Measurements from ENCODE around the gene CNIH1.

DNA sequence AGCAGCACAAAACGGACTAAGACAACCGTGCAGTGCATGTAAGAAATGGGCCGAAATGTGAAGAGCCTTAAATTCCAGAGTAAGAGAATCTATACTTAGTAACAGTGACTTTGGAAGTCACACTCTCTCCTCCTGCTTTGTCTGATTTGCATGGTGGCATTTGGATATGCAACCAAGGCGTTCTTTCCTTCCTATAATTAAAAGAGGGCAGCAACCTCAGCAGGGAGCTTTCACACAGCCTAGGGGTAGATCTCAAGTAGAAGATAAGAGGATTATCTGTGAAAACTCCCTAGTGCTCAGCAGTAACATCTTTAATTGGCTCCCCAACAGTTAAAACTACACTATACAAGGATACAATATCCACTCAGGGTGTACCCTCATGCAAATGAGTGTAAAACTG, 31.1 kb upstream of the CNIH1 start:
- TF ChIP-seq, protein P1, sequence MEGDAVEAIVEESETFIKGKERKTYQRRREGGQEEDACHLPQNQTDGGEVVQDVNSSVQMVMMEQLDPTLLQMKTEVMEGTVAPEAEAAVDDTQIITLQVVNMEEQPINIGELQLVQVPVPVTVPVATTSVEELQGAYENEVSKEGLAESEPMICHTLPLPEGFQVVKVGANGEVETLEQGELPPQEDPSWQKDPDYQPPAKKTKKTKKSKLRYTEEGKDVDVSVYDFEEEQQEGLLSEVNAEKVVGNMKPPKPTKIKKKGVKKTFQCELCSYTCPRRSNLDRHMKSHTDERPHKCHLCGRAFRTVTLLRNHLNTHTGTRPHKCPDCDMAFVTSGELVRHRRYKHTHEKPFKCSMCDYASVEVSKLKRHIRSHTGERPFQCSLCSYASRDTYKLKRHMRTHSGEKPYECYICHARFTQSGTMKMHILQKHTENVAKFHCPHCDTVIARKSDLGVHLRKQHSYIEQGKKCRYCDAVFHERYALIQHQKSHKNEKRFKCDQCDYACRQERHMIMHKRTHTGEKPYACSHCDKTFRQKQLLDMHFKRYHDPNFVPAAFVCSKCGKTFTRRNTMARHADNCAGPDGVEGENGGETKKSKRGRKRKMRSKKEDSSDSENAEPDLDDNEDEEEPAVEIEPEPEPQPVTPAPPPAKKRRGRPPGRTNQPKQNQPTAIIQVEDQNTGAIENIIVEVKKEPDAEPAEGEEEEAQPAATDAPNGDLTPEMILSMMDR (IDR thresholded peaks at IDR 0.05), result no peak
- no peak for TF ChIP-seq POLR2A (IDR thresholded peaks at IDR 0.05)
